GM10248 (cell line): ENCODE measurements around the gene CMIP.

Experiments used
- CTCF ChIA-PET: fragments of 300-600 bp; sonication (Branson Sonifier 250); formaldehyde crosslinking; extraction: SDS; loops from one replicate; lab custom pipeline; 2021; ENCODE audit warnings: antibody characterized with exemption; lab: Yijun Ruan, JAX
- POLR2A ChIA-PET: fragments of 350-650 bp; sonication (Branson Sonifier 250); formaldehyde crosslinking; extraction: SDS; loops from one replicate; lab custom pipeline; 2020; ENCODE audit warnings: antibody characterized with exemption; lab: Yijun Ruan, JAX
- DNase-seq: peaks from one replicate; pipeline ENCODE4 v3.0.0; 2012; ENCODE audit errors: extremely low spot score
- CTCF ChIP-seq: IDR thresholded peaks from 2 replicates; pipeline ENCODE4 v1.5.1; 2012; ENCODE audit warnings: mild to moderate bottlenecking, low read depth; ENCODE audit errors: extremely low read depth, missing control alignments, control extremely low read depth

CMIP gene

DNA sequence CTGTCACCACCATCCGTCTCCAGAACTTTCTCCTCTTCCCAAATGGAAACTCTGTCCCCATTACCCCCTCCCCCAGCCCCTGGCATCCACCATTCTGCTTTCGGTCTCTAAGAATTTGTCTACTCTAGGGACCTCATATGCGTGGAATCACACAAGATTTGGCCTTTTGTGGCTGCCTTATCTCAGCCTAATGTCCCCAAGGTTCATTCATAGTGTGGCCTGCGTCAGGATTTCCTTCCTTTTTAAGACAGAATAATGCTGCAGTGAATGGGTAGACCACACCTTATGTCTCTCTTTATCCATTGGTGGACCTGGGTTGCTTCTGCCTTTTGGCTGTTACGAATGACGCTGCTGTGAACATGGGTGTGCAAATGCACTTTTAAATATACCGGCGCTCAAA, 194.7 kb downstream of the CMIP start:
- ChIA-PET CTCF (no interaction called here), POLR2A (no interaction called here)
- DNase-seq, result no peak
- TF ChIP-seq CTCF, result no peak

GRCh38 chr16:81639931-81640680, 195.5 kb downstream of the CMIP start:
- CTCF ChIA-PET, result interaction anchor here (0.8 kb wide), 1 partner anchor 17 kb away, joined by 3 read pairs; no protein-coding TSS in a partner anchor
- TF ChIP-seq CTCF, result no peak
- no peak for DNase-seq
- POLR2A ChIA-PET, result no interaction called here

DNA sequence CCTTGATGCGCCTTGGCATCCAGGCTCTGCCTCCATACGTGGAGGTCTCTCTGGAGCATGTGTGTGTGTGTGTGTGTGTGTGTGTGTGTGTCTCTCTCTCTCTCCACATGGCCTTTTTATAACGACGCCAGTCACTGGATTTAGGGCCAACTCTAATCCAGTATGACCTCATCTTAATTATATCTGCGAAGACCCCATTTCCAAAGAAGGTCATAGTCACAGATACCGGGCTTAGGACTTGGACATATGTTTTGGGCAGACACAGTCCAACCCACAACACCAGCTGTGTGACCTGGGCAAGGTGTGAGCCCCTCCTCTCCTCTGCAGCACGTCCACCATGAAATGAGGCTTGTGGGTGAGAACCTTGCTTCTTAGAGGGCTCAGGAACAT, 196.1 kb downstream of the CMIP start:
- TF ChIP-seq CTCF, result no peak
- no peak for DNase-seq
- POLR2A ChIA-PET, result interaction anchor here (0.6 kb wide), 1 partner anchor 22 kb away, joined by 4 read pairs; no protein-coding TSS in a partner anchor
- CTCF ChIA-PET, result interaction anchor here (0.8 kb wide), 1 partner anchor 18 kb away, joined by 3 read pairs; no protein-coding TSS in a partner anchor

DNA sequence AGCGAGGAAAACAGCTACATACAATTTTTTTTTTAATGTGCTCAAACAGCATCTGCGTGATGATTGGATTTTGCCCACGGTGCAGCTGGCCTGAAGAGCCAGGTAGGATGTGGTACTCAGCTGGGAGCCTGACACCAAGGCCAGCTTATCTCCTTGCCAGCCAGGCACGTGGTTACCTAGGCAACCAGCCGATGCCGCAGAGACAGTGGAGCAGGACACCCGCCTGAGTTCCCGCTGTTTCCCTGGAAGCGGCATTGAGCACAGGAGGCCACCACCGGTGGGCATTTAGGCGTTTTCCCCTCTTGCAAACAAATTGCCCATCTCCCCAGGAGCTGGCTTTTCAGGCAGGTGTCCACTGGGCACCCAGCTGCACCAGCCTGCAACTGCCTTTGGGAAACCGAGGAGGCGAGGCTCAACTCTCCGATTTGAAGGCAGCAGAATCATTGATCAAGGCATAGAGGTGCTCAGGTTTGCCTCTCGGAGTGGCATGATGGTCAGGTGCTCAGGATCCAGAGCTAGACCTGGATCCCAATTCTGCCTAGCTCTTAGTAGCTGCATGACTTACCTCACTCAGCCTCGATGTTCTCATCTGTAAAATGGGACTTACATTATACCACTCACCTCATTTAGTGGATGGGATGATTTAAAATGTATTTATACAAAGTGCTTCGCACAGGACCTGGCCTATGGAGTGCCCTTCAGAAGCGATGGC, 196.9 kb downstream of the CMIP start:
- ChIA-PET POLR2A (interaction anchor here (0.6 kb wide), 1 partner anchor 21 kb away, joined by 4 read pairs; no protein-coding TSS in a partner anchor), CTCF (interaction anchor here (0.8 kb wide), 1 partner anchor 19 kb away, joined by 3 read pairs; no protein-coding TSS in a partner anchor)
- no peak for TF ChIP-seq CTCF
- DNase-seq, result no peak

DNA sequence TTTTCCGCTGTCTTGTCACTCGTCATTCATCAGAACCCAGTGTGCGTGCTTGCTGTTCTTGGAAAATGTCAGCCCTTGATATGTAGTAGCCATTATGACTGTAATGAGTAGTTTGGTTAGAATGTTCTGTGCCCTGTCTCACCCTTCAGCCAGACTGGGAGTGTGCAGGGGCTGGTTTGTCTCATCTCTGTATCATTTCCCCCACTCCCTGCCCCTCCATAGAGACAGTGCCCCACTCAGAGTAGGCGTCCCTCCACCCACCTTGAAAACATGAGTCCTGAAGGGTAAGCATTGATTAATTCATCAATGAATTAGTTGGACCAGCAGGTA, 197.5 kb downstream of the CMIP start:
- no peak for TF ChIP-seq CTCF
- DNase-seq, result no peak
- CTCF ChIA-PET, result no interaction called here
- POLR2A ChIA-PET, result no interaction called here

DNA sequence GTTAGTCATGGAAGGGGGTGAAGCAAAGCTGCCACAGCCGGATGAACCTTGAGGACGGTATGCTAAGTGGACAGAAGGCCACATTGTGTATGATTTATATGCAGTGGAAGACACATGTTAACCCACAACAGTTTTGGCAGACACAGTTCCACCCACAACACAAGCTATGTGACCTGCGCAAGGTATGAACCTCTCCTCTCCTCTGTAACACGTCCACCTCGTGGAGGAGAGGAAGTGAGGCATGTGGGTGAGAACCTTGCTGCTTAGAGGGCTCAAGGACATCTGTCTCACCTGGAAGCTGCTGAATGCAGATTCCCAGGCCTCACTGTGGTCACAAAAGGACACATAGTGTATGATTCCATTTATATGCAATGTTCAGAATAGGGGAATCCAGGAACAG, 198.3 kb downstream of the CMIP start:
- POLR2A ChIA-PET, result no interaction called here
- DNase-seq, result no peak
- TF ChIP-seq CTCF, result no peak
- CTCF ChIA-PET, result no interaction called here
